GM12878 (cell line): ENCODE results near the gene PTPRN2. TPM values are rescaled to one million over a fixed set of nuclear protein-coding genes. Genes with fewer than 3 reads are reported as not detected.

Experiments
- BMI1 ChIP-seq: fragments of 450-650 bp; IDR thresholded peaks from 2 replicates; pipeline ENCODE4 v1.6.1; 2016; ENCODE audit warnings: mild to moderate bottlenecking, moderate library complexity, borderline replicate concordance
- CBX5 ChIP-seq: sonication (generic); IDR thresholded peaks from 2 replicates; pipeline ENCODE4 v1.6.1; 2016; ENCODE audit warnings: low read depth, moderate library complexity, mild to moderate bottlenecking, inconsistent platforms
- FOXK2 ChIP-seq: fragments of 450-650 bp; IDR thresholded peaks from 2 replicates; pipeline ENCODE4 v1.6.1; 2017; ENCODE audit warnings: mild to moderate bottlenecking, moderate library complexity
- KDM1A ChIP-seq: fragments of 200-600 bp; sonication (generic); IDR thresholded peaks from 2 replicates; pipeline ENCODE4 v1.6.1; 2016; ENCODE audit warnings: borderline replicate concordance
- NR2F1 ChIP-seq: fragments of 450-650 bp; conservative IDR thresholded peaks from 2 replicates; pipeline ENCODE4 v1.6.1; 2017; ENCODE audit warnings: mild to moderate bottlenecking
- SPI1 ChIP-seq: IDR thresholded peaks from 2 replicates; pipeline ENCODE4 v1.6.1; 2011; ENCODE audit warnings: low read depth, mild to moderate bottlenecking, low read length, moderate library complexity, borderline replicate concordance; ENCODE audit not compliant: insufficient read depth
- ZNF217 ChIP-seq: fragments of 450-650 bp; IDR thresholded peaks from 2 replicates; pipeline ENCODE4 v1.6.1; 2017; ENCODE audit warnings: antibody characterized with exemption, mild to moderate bottlenecking
- polyA plus RNA-seq, 11 experiments: library from polyadenylated mRNA; depleted of rRNA in 4 of 11; unstranded in 6 of 11; stranded (reverse) in 5 of 11; fragments of >200 nt; fragmentation: Nextera tagmentation in 4 of 11; fragmentation: Illumina TruSeq in 1 of 11; extraction: Ambion mirVana in 4 of 11; extraction: Trizol in 1 of 11; gene quantifications; 1 replicate in 1 of 11; 2 replicates in 10 of 11; pipeline versions ENCODE4 v1.2.1 to v1.2.3, GENCODE V29; 2011 to 2016; ENCODE audit warnings: inconsistent platforms in 2 of 11, missing spikeins in 2 of 11, low read depth in 1 of 11
- total RNA-seq, 4 experiments: library from RNA; depleted of rRNA in 3 of 4; stranded (reverse); fragments of >200 nt in 3 of 4; fragmentation: Illumina TruSeq in 1 of 4; extraction: Trizol in 1 of 4; gene quantifications; 2 replicates each; pipeline versions ENCODE4 v1.2.1 to v1.2.3, GENCODE V29; 2013 to 2021
- TF ChIP-seq, protein P1 (sequence below): IDR thresholded peaks from 2 replicates; pipeline ENCODE4 v1.6.1; 2012; ENCODE audit warnings: low read depth, low read length, improper control_type of control experiment
- TF ChIP-seq, protein P2 (sequence below): fragments of 450-650 bp; formaldehyde crosslinking; IDR thresholded peaks from 2 replicates; pipeline ENCODE4 v1.4.0; 2022; ENCODE audit warnings: mild to moderate bottlenecking, moderate library complexity
- TF ChIP-seq, protein P3 (sequence below): IDR thresholded peaks from 2 replicates; pipeline ENCODE4 v1.6.1; 2012; ENCODE audit warnings: low read length, inconsistent platforms
- TF ChIP-seq, protein P4 (sequence below): IDR thresholded peaks from 2 replicates; pipeline ENCODE4 v1.6.1; 2011; ENCODE audit warnings: borderline replicate concordance, low read depth, mild to moderate bottlenecking, moderate library complexity, mixed read lengths, low read length; ENCODE audit not compliant: insufficient read depth; ENCODE audit errors: extremely low read length

PTPRN2 gene
- total and polyA plus RNA-seq, 10 of the 15 experiments (the other 5 are each of a cell fraction or from before 2014, with no cell fraction given), result 5.4 TPM; not detected in 9

DNA sequence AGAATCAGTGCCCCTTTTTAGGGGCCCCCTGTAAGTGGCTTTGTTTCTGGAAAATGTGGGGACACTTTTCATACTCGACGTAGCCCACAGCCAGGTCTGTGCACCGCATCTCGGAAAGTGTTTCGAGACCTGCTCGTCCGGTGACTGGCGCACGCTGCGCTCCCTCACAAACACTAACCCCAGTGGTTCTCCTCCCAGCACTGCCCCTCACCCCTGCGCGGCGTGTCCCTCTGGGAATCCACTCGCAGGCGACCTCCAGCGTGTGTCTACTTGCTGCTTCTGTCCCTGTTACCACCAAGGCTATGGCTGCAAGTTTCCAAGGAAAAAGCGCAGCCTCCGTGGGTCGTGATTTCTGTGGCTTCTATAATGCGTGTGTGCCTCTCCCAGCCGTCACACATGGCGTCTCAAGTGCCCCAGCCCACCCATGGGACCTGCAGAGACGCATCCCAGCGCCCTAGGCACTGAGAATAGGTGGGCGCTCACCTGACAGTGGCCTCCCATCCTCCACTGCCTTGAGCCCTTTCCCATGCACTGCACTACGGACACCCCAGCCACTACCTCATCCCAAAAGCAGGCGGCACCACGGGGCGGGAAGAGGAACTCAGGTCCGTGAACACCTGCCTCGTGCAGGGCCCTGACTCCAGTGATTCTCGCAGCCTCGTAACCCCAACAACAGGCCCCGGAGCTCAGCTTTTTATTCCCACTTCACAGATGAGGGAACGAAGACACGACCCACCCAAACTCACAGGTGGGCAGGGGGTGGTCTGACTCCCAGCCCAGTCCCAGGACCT is 49.3 kb downstream of the PTPRN2 start (continued):
- TF ChIP-seq, protein P1, sequence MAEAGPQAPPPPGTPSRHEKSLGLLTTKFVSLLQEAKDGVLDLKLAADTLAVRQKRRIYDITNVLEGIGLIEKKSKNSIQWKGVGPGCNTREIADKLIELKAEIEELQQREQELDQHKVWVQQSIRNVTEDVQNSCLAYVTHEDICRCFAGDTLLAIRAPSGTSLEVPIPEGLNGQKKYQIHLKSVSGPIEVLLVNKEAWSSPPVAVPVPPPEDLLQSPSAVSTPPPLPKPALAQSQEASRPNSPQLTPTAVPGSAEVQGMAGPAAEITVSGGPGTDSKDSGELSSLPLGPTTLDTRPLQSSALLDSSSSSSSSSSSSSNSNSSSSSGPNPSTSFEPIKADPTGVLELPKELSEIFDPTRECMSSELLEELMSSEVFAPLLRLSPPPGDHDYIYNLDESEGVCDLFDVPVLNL, result no peak
- TF ChIP-seq BMI1, result no peak
- no peak for TF ChIP-seq ZNF217
- no peak for TF ChIP-seq SPI1
- TF ChIP-seq CBX5, result no peak
- TF ChIP-seq, protein P2, sequence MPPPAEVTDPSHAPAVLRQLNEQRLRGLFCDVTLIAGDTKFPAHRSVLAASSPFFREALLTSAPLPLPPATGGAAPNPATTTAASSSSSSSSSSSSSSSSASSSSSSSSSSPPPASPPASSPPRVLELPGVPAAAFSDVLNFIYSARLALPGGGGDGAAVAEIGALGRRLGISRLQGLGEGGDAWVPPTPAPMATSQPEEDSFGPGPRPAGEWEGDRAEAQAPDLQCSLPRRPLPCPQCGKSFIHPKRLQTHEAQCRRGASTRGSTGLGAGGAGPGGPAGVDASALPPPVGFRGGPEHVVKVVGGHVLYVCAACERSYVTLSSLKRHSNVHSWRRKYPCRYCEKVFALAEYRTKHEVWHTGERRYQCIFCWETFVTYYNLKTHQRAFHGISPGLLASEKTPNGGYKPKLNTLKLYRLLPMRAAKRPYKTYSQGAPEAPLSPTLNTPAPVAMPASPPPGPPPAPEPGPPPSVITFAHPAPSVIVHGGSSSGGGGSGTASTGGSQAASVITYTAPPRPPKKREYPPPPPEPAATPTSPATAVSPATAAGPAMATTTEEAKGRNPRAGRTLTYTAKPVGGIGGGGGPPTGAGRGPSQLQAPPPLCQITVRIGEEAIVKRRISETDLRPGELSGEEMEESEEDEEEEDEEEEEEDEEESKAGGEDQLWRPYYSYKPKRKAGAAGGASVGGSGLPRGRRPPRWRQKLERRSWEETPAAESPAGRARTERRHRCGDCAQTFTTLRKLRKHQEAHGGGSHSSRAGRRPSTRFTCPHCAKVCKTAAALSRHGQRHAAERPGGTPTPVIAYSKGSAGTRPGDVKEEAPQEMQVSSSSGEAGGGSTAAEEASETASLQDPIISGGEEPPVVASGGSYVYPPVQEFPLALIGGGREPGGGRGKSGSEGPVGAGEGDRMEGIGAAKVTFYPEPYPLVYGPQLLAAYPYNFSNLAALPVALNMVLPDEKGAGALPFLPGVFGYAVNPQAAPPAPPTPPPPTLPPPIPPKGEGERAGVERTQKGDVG (CRISPR knock-in tag), result no peak
- TF ChIP-seq, protein P3, sequence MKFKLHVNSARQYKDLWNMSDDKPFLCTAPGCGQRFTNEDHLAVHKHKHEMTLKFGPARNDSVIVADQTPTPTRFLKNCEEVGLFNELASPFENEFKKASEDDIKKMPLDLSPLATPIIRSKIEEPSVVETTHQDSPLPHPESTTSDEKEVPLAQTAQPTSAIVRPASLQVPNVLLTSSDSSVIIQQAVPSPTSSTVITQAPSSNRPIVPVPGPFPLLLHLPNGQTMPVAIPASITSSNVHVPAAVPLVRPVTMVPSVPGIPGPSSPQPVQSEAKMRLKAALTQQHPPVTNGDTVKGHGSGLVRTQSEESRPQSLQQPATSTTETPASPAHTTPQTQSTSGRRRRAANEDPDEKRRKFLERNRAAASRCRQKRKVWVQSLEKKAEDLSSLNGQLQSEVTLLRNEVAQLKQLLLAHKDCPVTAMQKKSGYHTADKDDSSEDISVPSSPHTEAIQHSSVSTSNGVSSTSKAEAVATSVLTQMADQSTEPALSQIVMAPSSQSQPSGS, result no peak
- TF ChIP-seq, protein P4, sequence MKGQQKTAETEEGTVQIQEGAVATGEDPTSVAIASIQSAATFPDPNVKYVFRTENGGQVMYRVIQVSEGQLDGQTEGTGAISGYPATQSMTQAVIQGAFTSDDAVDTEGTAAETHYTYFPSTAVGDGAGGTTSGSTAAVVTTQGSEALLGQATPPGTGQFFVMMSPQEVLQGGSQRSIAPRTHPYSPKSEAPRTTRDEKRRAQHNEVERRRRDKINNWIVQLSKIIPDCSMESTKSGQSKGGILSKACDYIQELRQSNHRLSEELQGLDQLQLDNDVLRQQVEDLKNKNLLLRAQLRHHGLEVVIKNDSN, result no peak
- TF ChIP-seq KDM1A, result no peak
- TF ChIP-seq NR2F1, result no peak
- TF ChIP-seq FOXK2, result no peak
